ENCODE data around the gene VWA3B. TPM values are rescaled to one million over a fixed set of nuclear protein-coding genes. Genes with fewer than 3 reads are reported as not detected.

Gene VWA3B
- total and polyA plus RNA-seq, 2 of the 4 experiments (the other 2 are of a cell fraction): not detected

GRCh38 chr2:98043101-98043500 lies 43.9 kb upstream of the VWA3B start:
- Histone ChIP-seq H3K18ac (ENCODE audit: low read depth, low read length) (no peak overlapping the region), H2BK15ac (ENCODE audit: low read depth, low read length) (no peak overlapping the region), H3K4me3 (ENCODE audit: insufficient read depth, low read depth, low read length) (no peak overlapping the region), H3K79me1 (ENCODE audit: low read depth in 1 of 2, low read length in 2 of 2) (no peaks in the 10 kb centered on the region), H2AK5ac (ENCODE audit: low read depth, low read length) (no peak overlapping the region), H3K27me3 (ENCODE audit: control insufficient read depth, insufficient read depth, low read length) (no peaks in the 10 kb centered on the region; the same call in none of the 2 replicates), H3K9ac (ENCODE audit: low read depth, low read length) (no peak overlapping the region), H4K5ac (ENCODE audit: low read depth, low read length) (no peak overlapping the region), H4K8ac (ENCODE audit: low read depth in 2 of 2, low read length in 2 of 2) (no peak overlapping the region), H3K27ac (ENCODE audit: insufficient read depth, low read length) (no peak overlapping the region), H3K23ac (ENCODE audit: low read depth, low read length) (no peak overlapping the region), H3K4me2 (ENCODE audit: low read depth, low read length) (no peak overlapping the region), H3K4me1 (ENCODE audit: control insufficient read depth, insufficient read depth, low read length) (no peaks in the 10 kb centered on the region), H4K20me1 (ENCODE audit: insufficient read depth, low read length) (no peaks in the 10 kb centered on the region), H2BK20ac (ENCODE audit: low read depth, low read length) (no peak overlapping the region), H3K9me3 (ENCODE audit: control insufficient read depth, insufficient read depth, low read length) (no peaks in the 10 kb centered on the region), H2BK5ac (ENCODE audit: low read depth, low read length, poor library complexity, severe bottlenecking) (no peak overlapping the region), H2AK9ac (replicated peaks; ENCODE audit: low read depth, low read length, poor library complexity) (no peak overlapping the region), H2AFZ (replicated peaks; ENCODE audit: low read length, poor library complexity) (no peak overlapping the region), H3K36me3 (ENCODE audit: control insufficient read depth, insufficient read depth, low read length) (no peaks in the 10 kb centered on the region), H2BK120ac (ENCODE audit: low read depth, low read length) (no peak overlapping the region), H3K56ac (ENCODE audit: extremely low read depth, insufficient read depth, low read length) (no peak overlapping the region), H3K4ac (ENCODE audit: low read depth, low read length) (no peak overlapping the region), H3K14ac (replicated peaks; ENCODE audit: low read depth, low read length) (no peak overlapping the region), H4K91ac (ENCODE audit: insufficient read depth, low read depth, low read length) (no peak overlapping the region), H3K9me1 (ENCODE audit: insufficient read depth, low read length) (no peaks in the 10 kb centered on the region)
- in situ Hi-C loops (cut with MboI; ENCODE audit: low sequenced_read_pairs) (no loop called here), dilution Hi-C loops (cut with HindIII; ENCODE audit: low sequenced_read_pairs, unreplicated experiment) (no loop called here), intact Hi-C loops (cut with micrococcal nuclease) (no loop called here)
- no CpG with 5 or more reads among the region's 1 CpG for WGBS, 2 experiments (ENCODE audit: extremely low coverage in 2 of 2, insufficient read length in 1 of 2)
- ChIA-PET CTCF (no interaction called here), POLR2A (ENCODE audit: unreplicated experiment) (no interaction called here)
- BruUV-seq (replicated peaks): no TSS peak
- no peak for TF ChIP-seq RFX5 (IDR thresholded peaks at IDR 0.05; ENCODE audit: low read depth, low read length)
- TF ChIP-seq ELK1 (IDR thresholded peaks at IDR 0.05; ENCODE audit: borderline replicate concordance, low read depth, low read length): no peak
- no peak for TF ChIP-seq CEBPB (IDR thresholded peaks at IDR 0.05; ENCODE audit: low read depth, low read length)
- TF ChIP-seq MXI1 (IDR thresholded peaks at IDR 0.05; ENCODE audit: borderline replicate concordance, low read depth, low read length): no peak
- no peak for TF ChIP-seq BHLHE40 (IDR thresholded peaks at IDR 0.05; ENCODE audit: low read depth, low read length)
- TF ChIP-seq MAZ (IDR thresholded peaks at IDR 0.05; ENCODE audit: borderline replicate concordance, low read depth, low read length): no peak
- no peak for TF ChIP-seq MAFK (IDR thresholded peaks at IDR 0.05; ENCODE audit: low read depth, low read length)
- no peak for TF ChIP-seq RCOR1 (IDR thresholded peaks at IDR 0.05; ENCODE audit: insufficient replicate concordance, low read length)
- no peak for TF ChIP-seq SMC3 (IDR thresholded peaks at IDR 0.05; ENCODE audit: low read depth, low read length)
- no peak for TF ChIP-seq USF2 (IDR thresholded peaks at IDR 0.05; ENCODE audit: low read depth, low read length)
- TF ChIP-seq CHD1 (IDR thresholded peaks at IDR 0.05; ENCODE audit: low read depth, low read length): no peak
- TF ChIP-seq NFE2L2 (IDR thresholded peaks at IDR 0.05; ENCODE audit: low read depth, low read length): no peak
- no peak for TF ChIP-seq CTCF (conservative IDR thresholded peaks at IDR 0.05; ENCODE audit: low read depth, low read length)
- no peak for TF ChIP-seq FOS (IDR thresholded peaks at IDR 0.05; ENCODE audit: low read depth, low read length)
- TF ChIP-seq RAD21 (IDR thresholded peaks at IDR 0.05; ENCODE audit: low read length): no peak
- no peak for DNase-seq
- ATAC-seq (ENCODE audit: low read depth): no peak

Data from IMR-90 (cell line).